Activated B cell treated with CpG ODN at 0.5 μM for 24 hours (primary cell): Measurements from ENCODE around the gene OTUD1. TPM values are rescaled to one million over a fixed set of nuclear protein-coding genes. Genes with fewer than 3 reads are reported as not detected.

Experiments used
- ATAC-seq: fragments of 200-7000 bp; cut with Tn5 transposase; one replicate; pipeline ENCODE4 v1.10.0; 2021; ENCODE audit warnings: low read depth, mild to moderate bottlenecking, moderate library complexity
- CTCF ChIA-PET: fragments of 350-600 bp; sonication (Branson Sonifier 250); formaldehyde crosslinking; loops from one replicate; lab custom pipeline; 2021; ENCODE audit warnings: antibody characterized with exemption; lab: Charles Lee
- POLR2A ChIA-PET: fragments of 350-600 bp; sonication (Branson Sonifier 250); formaldehyde crosslinking; loops from one replicate; lab custom pipeline; 2021; ENCODE audit warnings: antibody characterized with exemption; lab: Charles Lee
- DNase-seq: peaks from one replicate; pipeline ENCODE4 v3.0.0; 2022
- H3K27ac Mint-ChIP-seq: one replicate; pipeline ENCODE4 v1.8.0; 2020; ENCODE audit warnings: mixed read lengths
- H3K27me3 Mint-ChIP-seq: one replicate; pipeline ENCODE4 v1.8.0; 2021; ENCODE audit warnings: mixed read lengths
- H3K36me3 Mint-ChIP-seq: one replicate; pipeline ENCODE4 v1.8.0; 2021; ENCODE audit warnings: low read depth, mixed read lengths
- H3K4me1 Mint-ChIP-seq: one replicate; pipeline ENCODE4 v1.8.0; 2021; ENCODE audit warnings: mixed read lengths
- H3K4me3 Mint-ChIP-seq: one replicate; pipeline ENCODE4 v1.8.0; 2020; ENCODE audit warnings: mild to moderate bottlenecking, mixed read lengths
- H3K9me3 Mint-ChIP-seq: one replicate; pipeline ENCODE4 v1.8.0; 2020; ENCODE audit warnings: mixed read lengths
- CTCF ChIP-seq: fragments of 200-600 bp; IDR thresholded peaks from one replicate; pipeline ENCODE4 v1.8.0; 2022; ENCODE audit warnings: antibody characterized with exemption, mild to moderate bottlenecking
- intact Hi-C: fragments of 100-400 bp; cut with micrococcal nuclease; formaldehyde crosslinking; loops from one replicate; pipeline ENCODE4 v1.15.1; 2024
- total RNA-seq: library from RNA; stranded (reverse); gene quantifications from 2 replicates; pipeline ENCODE4 v1.2.3, GENCODE V29; 2022

OTUD1 gene
- total RNA-seq, 1 donor from 2014 or later: 21.0 TPM

- no peak overlapping the region for H3K4me3 Mint-ChIP-seq
- no peak for DNase-seq
- ATAC-seq: no peak
- intact Hi-C loops: no loop called here
- H3K4me1 Mint-ChIP-seq: no peaks in the 10 kb centered on the region
- TF ChIP-seq CTCF: no peak
- POLR2A ChIA-PET: no interaction called here
- CTCF ChIA-PET: no interaction called here
- H3K27me3 Mint-ChIP-seq: no peaks in the 10 kb centered on the region
- no peaks in the 10 kb centered on the region for H3K36me3 Mint-ChIP-seq
- no peaks in the 10 kb centered on the region for H3K9me3 Mint-ChIP-seq
- no peak overlapping the region for H3K27ac Mint-ChIP-seq
Measured at GRCh38 chr10:23419655-23420329, 19.1 kb upstream of the OTUD1 start.

- no peak overlapping the region for H3K4me3 Mint-ChIP-seq
- DNase-seq (no peak), ATAC-seq (no peak)
- no peaks in the 10 kb centered on the region for H3K9me3 Mint-ChIP-seq
- ChIA-PET CTCF (no interaction called here), POLR2A (no interaction called here)
- TF ChIP-seq CTCF: no peak
- H3K36me3 Mint-ChIP-seq: no peaks in the 10 kb centered on the region
- no peaks in the 10 kb centered on the region for H3K4me1 Mint-ChIP-seq
- H3K27me3 Mint-ChIP-seq: no peaks in the 10 kb centered on the region
- no peak overlapping the region for H3K27ac Mint-ChIP-seq
- intact Hi-C loops: no loop called here
Measured at GRCh38 chr10:23421397-23421796, 17.5 kb upstream of the OTUD1 start.

- no peak for TF ChIP-seq CTCF
- no peak for ATAC-seq
- H3K9me3 Mint-ChIP-seq: no peaks in the 10 kb centered on the region
- no peak for DNase-seq
- H3K4me3 Mint-ChIP-seq: no peak overlapping the region
- intact Hi-C loops: no loop called here
- no peak overlapping the region for H3K27ac Mint-ChIP-seq
- ChIA-PET POLR2A (no interaction called here), CTCF (no interaction called here)
- H3K4me1 Mint-ChIP-seq: no peaks in the 10 kb centered on the region
- H3K36me3 Mint-ChIP-seq: no peaks in the 10 kb centered on the region
- H3K27me3 Mint-ChIP-seq: no peaks in the 10 kb centered on the region
Measured at GRCh38 chr10:23422003-23422411, 16.9 kb upstream of the OTUD1 start.

- Mint-ChIP-seq H3K4me3 (no peak overlapping the region), H3K36me3 (no peaks in the 10 kb centered on the region), H3K4me1 (peaks cover 18% of the 10 kb centered on the region), H3K27me3 (no peaks in the 10 kb centered on the region), H3K9me3 (no peaks in the 10 kb centered on the region), H3K27ac (no peak overlapping the region)
- ChIA-PET POLR2A (no interaction called here), CTCF (no interaction called here)
- DNase-seq (no peak), ATAC-seq (no peak)
- TF ChIP-seq CTCF: no peak
- intact Hi-C loops: loop anchor here (10.0 kb wide), 1 partner anchor 1453 kb away; no protein-coding TSS in a partner anchor
Measured at GRCh38 chr10:23432166-23432565, 6.7 kb upstream of the OTUD1 start.

GRCh38 chr10:23432639-23433038 lies 6.2 kb upstream of the OTUD1 start:
- DNase-seq (no peak), ATAC-seq (no peak)
- intact Hi-C loops: loop anchor here (1.0 to 10.0 kb wide), 2 partner anchors 17 to 1452 kb away; no protein-coding TSS in a partner anchor
- Mint-ChIP-seq H3K9me3 (no peaks in the 10 kb centered on the region), H3K4me1 (peaks cover 18% of the 10 kb centered on the region), H3K27ac (peak overlapping the region; percentile 15), H3K36me3 (no peaks in the 10 kb centered on the region), H3K4me3 (no peak overlapping the region), H3K27me3 (no peaks in the 10 kb centered on the region)
- ChIA-PET CTCF (no interaction called here), POLR2A (no interaction called here)
- no peak for TF ChIP-seq CTCF
